CD4-positive, alpha-beta T cell treated with Interleukin-1 beta for 1 hour (primary cell): ENCODE measurements around the gene CPD.
A peak's percentile ranks its signal among the peaks of the same experiment; 100 is the strongest.

Source experiments
- DNase-seq, 2 donors: peaks; one replicate each; pipeline ENCODE4 v3.0.0-alpha.2; 2020 to 2022

CPD gene

DNA sequence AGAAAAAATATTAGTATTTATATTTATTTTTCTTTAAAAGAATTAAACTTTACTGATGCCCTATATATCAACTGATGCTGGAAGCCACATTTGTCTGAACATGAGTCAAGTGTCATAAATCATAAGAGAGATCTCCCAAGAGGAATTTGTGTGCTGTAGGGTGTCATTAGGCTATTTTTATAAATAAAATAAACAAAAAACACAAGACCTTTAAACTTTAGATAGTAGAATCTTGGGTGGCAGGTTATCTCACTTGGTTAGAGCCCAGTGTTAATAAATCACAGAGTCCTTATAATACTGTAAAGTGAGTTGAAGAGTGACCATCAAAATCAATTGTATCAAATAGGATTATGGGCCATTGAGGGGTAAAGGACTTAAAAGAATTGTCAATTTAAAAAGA is 21.3 kb upstream of the CPD start:
- no peak for DNase-seq

DNA sequence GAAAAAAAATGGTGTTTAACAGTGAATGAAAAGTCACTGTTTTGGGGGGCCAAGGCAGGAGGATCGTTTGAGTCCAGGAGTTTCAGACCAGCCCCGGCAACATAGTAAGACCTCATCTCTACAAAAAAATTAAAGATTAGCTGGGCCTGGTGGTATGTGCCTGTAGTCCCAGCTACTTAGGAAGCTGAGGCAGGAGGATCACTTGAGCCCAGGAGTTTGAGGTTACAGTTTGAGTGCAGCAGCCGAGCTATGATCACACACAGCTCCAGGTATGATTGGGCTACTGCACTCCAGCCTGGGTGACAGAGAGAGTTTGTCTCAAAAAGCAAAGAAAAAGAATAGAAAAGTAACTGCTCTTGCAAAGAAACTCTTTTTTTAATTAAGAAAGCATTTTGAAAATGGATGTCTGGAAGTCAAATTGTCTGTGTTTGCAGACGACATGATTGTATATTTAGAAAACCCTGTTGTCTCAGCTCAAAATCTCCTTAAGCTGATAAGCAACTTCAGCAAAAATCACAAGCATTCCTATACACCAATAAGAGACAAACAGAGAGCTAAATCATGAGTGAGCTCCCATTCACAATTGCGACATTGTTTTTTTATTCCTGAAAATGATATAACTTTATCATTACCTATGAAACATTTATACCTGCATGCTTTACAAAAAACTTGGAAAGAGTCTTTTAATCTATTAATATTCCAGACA is 20.5 kb upstream of the CPD start:
- DNase-seq = no peak

- DNase-seq = no peak
Measured at GRCh38 chr17:30360086-30360808, 18.5 kb upstream of the CPD start.

DNA sequence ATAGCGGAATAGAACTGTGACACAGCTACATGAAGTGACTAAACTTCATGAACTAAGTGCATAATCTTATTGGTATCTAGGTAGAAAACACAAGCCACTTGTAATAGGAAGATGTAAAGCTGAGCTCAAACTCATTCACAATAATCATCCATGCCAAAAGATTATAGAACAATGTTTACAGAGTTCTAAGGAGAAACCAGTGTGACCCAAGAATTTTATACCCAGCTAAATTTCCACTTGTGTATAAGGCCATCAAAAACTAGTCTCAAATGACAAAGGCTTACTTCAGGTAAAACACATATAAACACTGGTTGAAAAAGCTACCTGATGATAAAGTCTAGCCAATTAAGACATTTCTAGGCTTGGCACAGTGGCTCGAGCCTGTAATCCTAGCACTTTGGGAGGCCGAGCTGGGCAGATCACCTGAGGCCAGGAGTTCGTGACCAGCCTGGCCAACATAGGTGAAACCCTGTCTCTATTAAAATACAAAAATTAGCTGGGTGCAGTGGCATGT is 16.9 kb upstream of the CPD start:
- DNase-seq = no peak

DNA sequence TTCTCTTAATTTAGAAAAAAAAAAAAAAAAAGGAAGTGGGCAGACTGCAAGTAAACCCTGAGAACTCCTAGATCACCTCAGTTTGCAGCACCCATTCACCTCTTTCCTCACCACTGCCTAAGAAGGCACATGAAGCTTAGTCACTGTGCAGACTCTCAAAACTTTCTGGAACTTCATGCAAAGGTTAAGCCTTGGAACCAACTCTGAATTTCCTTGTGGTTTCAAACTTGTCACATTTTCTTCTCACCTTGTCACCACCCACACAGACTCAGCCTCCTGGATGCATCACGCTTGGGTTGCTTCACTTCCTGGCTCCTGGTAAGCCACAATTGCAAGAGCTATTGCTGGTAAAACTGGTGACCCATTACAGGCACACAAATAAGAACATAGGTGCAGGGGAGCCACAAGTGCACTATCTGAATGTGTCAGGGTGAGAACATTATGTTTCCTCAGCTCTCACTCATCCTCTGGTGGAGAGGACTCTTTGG is 15.0 kb upstream of the CPD start:
- DNase-seq = peak; percentile 77 to 79

- DNase-seq = no peak
Measured at GRCh38 chr17:30366536-30366935, 12.2 kb upstream of the CPD start.

- no peak for DNase-seq
Measured at GRCh38 chr17:30368912-30369720, 9.6 kb upstream of the CPD start.

DNA sequence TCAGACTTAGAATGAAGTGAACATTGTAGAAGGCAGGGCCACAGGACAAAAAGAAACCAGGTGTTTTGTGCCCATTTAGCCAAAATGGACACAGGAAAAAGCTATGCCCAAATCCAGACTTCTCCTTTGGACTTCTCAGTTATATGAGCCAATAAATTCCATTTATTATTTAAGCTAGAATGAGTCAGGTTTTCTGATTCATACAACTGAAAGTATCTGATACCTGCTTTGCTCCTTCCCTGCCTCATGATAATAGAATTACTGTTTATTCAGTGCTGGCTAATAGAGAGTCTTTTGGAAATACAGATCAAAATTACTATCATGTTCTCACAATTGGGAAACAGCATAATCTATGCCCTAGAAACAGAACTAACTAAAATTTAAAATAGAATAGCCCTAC is 8.7 kb upstream of the CPD start:
- no peak for DNase-seq

DNA sequence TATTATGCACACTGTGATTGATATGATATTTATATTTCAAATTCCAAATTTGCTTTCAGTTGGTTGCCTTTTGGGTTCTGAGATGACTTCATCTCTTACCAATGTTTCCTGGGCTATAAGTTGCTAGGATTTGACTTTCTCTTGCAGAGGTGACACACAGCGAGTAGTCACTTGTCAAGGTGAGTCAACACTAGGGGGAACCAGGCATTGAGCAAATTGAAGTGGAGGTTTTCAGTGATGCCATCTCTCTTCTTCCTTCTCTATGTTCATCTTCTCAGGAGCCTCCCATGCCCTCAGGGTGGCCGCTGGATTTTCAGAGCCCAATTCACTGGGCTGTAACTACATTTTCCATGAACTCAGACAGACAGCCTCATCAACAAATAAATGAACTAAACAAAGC is 6.0 kb upstream of the CPD start:
- DNase-seq = no peak

DNA sequence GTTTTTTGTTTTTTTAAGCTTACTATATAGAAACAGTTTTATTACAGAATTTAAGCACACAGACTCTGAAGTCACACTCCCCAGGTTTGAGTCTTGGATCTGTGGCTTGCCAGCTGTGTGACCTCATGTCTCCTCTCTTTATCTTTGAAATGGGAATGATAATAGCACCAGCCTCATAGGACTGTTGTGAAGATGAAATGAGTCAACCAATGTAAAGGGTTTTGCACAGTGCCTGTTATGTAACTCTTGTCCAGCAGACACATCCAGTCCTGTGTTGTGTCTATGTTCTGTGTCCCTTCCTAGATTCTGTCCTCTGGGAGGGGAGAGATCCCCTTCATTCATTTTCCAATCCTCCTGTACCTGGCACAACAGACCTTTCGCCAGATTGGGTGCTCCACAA is 3.1 kb upstream of the CPD start:
- DNase-seq = no peak

DNA sequence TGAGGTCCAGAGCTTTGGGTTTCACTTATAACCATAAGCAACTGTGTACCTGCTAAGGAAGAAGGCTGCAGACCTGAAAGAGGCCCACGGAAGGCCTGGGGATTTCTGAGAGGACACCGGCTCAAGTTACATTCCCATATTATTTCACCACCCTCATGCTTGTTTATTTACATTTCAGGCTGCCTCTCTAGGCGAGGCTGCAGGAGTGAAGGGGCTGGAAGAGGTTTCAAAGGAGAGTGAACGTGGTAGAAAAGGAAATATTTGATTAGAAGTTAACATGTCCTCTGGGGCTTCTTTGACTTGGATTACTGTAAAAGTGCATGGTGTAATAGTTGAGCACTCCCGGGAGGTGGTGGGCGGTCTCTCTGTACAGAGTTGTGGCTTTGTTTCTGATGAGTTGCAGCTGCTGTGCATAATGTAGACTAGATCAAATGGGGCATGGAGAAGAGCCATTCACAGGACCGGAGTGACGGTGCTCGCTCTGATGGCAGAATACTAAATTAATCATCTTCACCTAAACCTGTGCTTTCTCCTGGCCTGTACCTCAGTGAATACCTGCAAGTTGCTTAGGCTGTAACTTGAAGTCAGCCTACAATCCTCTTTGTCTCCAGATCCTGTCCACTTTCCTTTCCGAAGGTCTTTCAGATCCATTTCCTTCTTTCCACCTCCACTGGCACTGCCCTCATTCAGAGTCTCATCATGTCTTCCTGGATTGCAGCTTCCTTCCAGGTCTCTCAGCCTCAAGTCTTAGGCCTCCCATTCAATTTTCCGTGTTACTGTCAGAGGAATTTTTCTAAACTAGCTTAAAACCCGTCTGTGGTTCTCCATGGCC is 1.9 kb upstream of the CPD start:
- DNase-seq = no peak

DNA sequence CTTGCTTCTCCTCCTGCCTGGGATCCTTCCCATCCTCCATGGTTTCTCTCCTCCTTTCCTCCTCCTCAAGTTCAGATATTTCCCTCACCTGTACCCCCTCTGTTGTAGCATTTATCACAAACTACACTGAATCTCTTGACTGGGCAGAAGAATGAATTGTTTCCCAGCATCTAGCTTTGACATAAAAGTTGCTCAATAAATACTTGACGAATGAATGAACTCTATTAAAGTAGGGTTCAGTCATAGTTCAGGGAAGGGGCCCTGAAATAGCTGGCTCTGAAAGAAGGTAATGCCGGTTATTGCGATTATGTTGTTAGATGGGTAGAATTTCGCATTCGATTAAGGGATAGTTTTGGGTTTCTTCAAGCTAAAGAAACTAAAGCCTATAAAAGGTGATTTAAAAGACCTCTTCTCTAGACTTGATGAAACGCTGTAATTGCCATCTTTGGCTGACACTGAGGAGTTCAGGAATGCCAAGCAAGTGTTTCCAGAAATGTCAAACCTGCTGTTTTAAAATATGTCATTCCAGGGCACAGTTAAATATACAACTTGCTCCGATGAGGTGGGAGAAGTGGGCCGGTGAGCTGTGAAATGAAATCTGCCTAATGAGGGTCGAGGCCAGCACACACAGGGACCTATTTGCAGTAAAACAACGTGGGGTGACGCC is 1.0 kb upstream of the CPD start:
- DNase-seq = no peak

- peak; percentile 56 to 74 for DNase-seq
Measured at GRCh38 chr17:30378241-30378824, 394 bp upstream of the CPD start.

DNA sequence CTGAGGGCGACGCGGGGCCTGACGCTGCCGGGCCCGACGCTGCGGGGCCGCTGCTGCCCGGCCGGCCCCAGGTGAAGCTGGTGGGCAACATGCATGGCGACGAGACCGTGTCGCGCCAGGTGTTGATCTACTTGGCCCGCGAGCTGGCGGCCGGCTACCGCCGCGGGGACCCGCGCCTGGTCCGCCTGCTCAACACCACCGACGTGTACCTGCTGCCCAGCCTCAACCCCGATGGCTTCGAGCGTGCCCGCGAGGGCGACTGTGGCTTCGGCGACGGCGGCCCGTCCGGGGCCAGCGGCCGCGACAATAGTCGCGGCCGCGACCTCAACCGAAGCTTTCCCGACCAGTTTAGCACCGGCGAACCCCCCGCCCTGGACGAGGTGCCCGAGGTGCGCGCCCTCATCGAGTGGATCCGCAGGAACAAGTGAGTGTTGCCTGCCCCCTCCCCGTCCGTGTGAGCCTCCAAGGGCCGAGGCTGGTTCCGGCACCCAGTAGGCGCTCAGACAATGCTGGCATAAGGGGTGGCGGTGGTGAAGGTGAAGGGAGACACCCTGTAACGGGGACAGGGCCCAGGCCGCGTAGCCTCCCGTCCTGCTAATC is 676 bp downstream of the CPD start:
- DNase-seq = peak; percentile 12 to 38

GRCh38 chr17:30379903-30380381 is 1.2 kb downstream of the CPD start:
- peak in 1 of 2 donors; percentile 17 for DNase-seq

DNA sequence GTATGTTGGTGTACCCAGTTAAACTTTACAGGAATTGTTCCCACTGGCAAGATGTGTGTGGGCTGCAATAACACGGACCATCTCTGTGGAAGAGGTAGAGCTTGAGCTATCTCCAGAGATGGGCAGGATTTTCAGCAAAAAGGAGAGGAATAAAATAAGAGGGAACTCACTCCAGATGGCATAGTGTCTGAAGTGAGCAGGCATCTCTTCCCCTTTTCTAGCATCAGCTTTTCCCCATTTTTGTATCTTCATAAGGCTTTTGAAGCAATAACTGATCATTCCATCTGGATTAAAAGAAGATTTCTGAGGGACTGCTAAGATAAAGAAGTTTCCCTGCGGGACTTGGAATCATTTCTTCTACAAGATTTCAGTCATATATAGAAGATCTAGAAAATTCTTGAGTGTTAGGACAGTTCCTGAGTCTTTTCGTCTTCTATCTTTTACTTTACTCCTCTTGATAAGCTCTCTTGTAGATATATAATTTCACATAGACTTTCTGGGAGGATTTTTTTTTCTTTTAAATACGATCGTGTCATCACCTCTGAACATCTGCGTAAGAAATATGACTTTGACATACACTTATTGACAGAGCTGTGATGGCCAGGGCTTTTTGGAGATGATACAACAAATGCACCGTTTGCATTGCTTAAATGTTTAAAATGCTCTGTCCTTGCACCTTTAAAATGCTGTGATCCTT is 2.1 kb downstream of the CPD start:
- no peak for DNase-seq

- DNase-seq = no peak
Measured at GRCh38 chr17:30381340-30381659, 2.6 kb downstream of the CPD start.

DNA sequence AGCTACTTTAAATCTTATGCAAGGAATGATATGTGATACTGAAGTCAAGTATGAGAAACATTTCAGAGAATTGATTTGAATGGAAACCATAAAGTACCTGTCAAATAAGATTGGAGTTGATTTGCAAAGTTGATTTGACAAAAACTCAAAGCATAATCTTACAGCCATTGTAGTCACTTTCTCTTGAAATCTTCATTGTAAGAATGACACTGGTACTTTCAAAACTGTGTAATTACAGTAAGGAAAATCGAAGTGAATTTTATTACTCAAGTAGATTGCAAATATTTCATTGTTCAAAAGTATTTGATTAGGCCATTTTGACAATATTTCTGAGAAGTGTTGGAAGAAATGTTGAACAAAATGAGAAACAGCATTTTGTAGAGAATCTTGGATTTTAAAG is 3.6 kb downstream of the CPD start:
- DNase-seq = no peak

DNA sequence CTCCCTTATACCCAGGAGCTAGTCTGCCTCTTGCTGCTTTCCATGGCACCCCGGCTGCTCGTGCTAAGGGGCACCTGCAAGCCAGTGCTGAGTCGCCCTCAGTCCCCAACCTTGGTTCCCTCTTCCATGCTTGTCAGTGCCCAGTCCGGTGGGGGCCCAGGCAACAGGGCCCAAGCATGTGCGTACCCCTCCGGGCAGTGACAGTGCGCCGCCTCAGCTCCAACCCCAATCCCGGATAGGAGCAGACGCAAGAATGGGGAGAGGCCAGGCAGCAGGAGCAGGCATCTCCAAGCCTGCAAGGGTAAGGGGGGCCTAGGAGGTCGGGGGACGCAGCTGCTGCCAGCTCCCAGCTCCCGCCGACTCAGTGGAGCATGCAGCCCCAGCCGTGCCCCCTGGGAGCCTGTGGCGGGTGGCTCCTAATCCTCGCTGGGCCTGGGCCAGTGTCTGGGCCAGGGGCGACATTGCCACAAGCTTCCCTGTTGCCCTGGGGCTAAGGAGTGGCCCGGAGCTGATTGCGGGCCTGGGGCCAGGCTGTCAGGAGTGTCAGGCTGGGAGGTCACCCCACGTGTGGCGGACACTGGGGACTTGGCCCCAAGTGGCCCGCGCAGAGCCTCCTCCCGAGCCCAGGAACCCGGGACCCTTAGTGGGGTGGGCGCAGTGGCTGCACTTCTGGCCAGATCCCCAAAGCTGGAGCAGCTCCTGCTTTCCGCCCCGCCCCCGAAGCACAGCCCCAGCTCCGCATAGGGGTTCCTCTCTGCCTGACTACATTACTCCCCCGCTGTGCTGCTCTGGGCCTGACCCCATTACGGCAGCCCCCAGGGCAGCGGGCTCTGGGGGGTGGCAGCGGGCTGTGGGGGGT is 9.8 kb downstream of the CPD start:
- no peak for DNase-seq
